Measurements from ENCODE around the gene MAP3K4. TPM values are rescaled to one million over a fixed set of nuclear protein-coding genes. Genes with fewer than 3 reads are reported as not detected.

Gene MAP3K4
- total and polyA plus RNA-seq, 2 of the 8 experiments (the other 6 are each of a cell fraction or from before 2014, with no cell fraction given): 16.6 to 51.6 TPM

DNA sequence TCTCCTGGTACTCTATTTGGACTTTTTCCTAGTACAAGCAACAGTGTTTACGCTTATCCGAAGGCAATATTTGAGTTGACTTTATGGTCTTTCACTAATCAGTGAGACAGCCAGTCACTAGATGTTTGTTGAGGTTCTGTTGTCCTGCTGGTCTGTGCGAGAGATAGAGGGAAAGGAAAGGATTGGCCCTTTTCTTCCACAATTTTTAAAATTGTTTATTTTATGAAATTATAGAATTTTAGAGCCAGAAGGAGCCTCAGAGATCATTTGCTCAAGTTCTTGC is 44.4 kb downstream of the MAP3K4 start:
- no peak overlapping the region for H3K23ac ChIP-seq (ENCODE audit: insufficient read length)
- H4K5ac ChIP-seq (ENCODE audit: insufficient read length, low read depth, low read length): no peak overlapping the region
- no peak overlapping the region for H3K4ac ChIP-seq (replicated peaks; ENCODE audit: insufficient read length, low read depth, low read length)
- H3K4me2 ChIP-seq (ENCODE audit: insufficient read depth in 1 of 2, low read depth in 2 of 2, low read length in 2 of 2): no peak overlapping the region
- peaks cover 0 to 21% of the 10 kb centered on the region in 2 experiments; a peak in 3 of 4 replicates for H3K79me2 ChIP-seq (ENCODE audit: control insufficient read depth in 1 of 2, insufficient read depth in 2 of 2, low read length in 2 of 2)
- no peak overlapping the region for H4K8ac ChIP-seq (ENCODE audit: extremely low read depth, insufficient read depth, low read length)
- no peak overlapping the region for H3K27ac ChIP-seq (ENCODE audit: low read depth, low read length)
- no peak overlapping the region for H2AFZ ChIP-seq (ENCODE audit: low read length)
- no peaks in the 10 kb centered on the region for H3K9me3 ChIP-seq (ENCODE audit: insufficient read depth in 2 of 2, low read depth in 1 of 2, low read length in 1 of 2)
- H2BK120ac ChIP-seq (replicated peaks; ENCODE audit: low read depth, low read length): no peak overlapping the region
- H3K4me1 ChIP-seq (replicated peaks in 1 of 4; ENCODE audit: control insufficient read depth in 3 of 4, insufficient read depth in 4 of 4, low read length in 3 of 4): peaks cover 0 to 9% (median 5%) of the 10 kb centered on the region in 4 experiments; a peak in 6 of 7 replicates
- H2BK12ac ChIP-seq (ENCODE audit: low read depth, low read length): no peak overlapping the region
- POLR2A ChIA-PET (ENCODE audit: partially characterized antibody): no interaction called here
- no peak overlapping the region for H3K9ac ChIP-seq (replicated peaks in 1 of 4; ENCODE audit: extremely low read depth in 1 of 4, low read depth in 3 of 4, low read length in 3 of 4)
- CTCF ChIA-PET (ENCODE audit: partially characterized antibody): interaction anchor here (0.6 to 1.1 kb wide), 2 partner anchors 11 to 106 kb away, joined by 3 read pairs; no protein-coding TSS in a partner anchor
- no peak overlapping the region for H2AK5ac ChIP-seq (ENCODE audit: low read depth, low read length)
- no peak overlapping the region for H3K4me3 ChIP-seq (ENCODE audit: extremely low read depth in 1 of 4, insufficient read depth in 2 of 4, low read depth in 3 of 4, low read length in 4 of 4)
- WGBS, 2 experiments (ENCODE audit: extremely low coverage in 1 of 2, insufficient coverage in 1 of 2, insufficient read length in 1 of 2, insufficient replicate concordance in 2 of 2, low coverage in 1 of 2, low lambda C conversion rate in 2 of 2, missing lambda C conversion rate in 1 of 2): 94% methylated on average over 3 of the region's 3 CpGs; no CpG with 5 or more reads in 1 of the 2 experiments
- no peak overlapping the region for H3K56ac ChIP-seq (replicated peaks; ENCODE audit: insufficient read length, low read depth, low read length)
- H3K18ac ChIP-seq (ENCODE audit: extremely low read depth, low read length): no peak overlapping the region
- no peak overlapping the region for H2BK20ac ChIP-seq (ENCODE audit: low read length)
- peaks cover 0 to 6% (median under 1%) of the 10 kb centered on the region in 4 experiments; a peak in 2 of 8 replicates for H3K36me3 ChIP-seq (ENCODE audit: control insufficient read depth in 2 of 4, insufficient read depth in 4 of 4, low read length in 3 of 4)
- H2BK5ac ChIP-seq (ENCODE audit: low read depth, low read length): no peak overlapping the region
- H4K20me1 ChIP-seq (replicated peaks in 1 of 2; ENCODE audit: control insufficient read depth in 1 of 2, insufficient read depth in 2 of 2, low read length in 2 of 2): no peaks in the 10 kb centered on the region
- FAIRE-seq (no peak), DNase-seq (ENCODE audit: low read depth in 1 of 2, low spot score in 2 of 2) (no peak)
- no peak overlapping the region for H4K91ac ChIP-seq (replicated peaks; ENCODE audit: insufficient read length, low read length)
- H2BK15ac ChIP-seq (ENCODE audit: low read length): 0 out of 2 replicates have a peak overlapping the region, but pooled peaks have one; percentile 41
- H3K14ac ChIP-seq (ENCODE audit: insufficient read length): no peak overlapping the region
- no peaks in the 10 kb centered on the region; the same call in 1 of the 2 replicates for H3K79me1 ChIP-seq (ENCODE audit: low read depth, low read length)
- H3K27me3 ChIP-seq (replicated peaks in 1 of 4; ENCODE audit: control insufficient read depth in 3 of 4, extremely low read depth in 1 of 4, insufficient read depth in 3 of 4, low read length in 3 of 4): no peaks in the 10 kb centered on the region
- H3K23me2 ChIP-seq (ENCODE audit: low read depth, low read length): no peaks in the 10 kb centered on the region
- no peak for TF ChIP-seq GTF2F1 (IDR thresholded peaks at IDR 0.05; ENCODE audit: borderline replicate concordance, low read depth, low read length)
- TF ChIP-seq KDM5A (IDR thresholded peaks at IDR 0.05; ENCODE audit: low read length): no peak
- TF ChIP-seq KDM4A (IDR thresholded peaks at IDR 0.05; ENCODE audit: low read depth, low read length, severe bottlenecking): no peak
- TF ChIP-seq ZNF274 (IDR thresholded peaks at IDR 0.05; ENCODE audit: borderline replicate concordance, extremely low read depth, low read length): no peak
- TF ChIP-seq CREB1 (IDR thresholded peaks at IDR 0.05): no peak
- no peak for TF ChIP-seq POLR2AphosphoS5 (IDR thresholded peaks at IDR 0.05; ENCODE audit: low read depth, low read length)
- no peak for TF ChIP-seq CEBPB (IDR thresholded peaks at IDR 0.05; ENCODE audit: low read depth, low read length)
- TF ChIP-seq SP4 (IDR thresholded peaks at IDR 0.05; ENCODE audit: low read length): no peak
- no peak for TF ChIP-seq MAFK (IDR thresholded peaks at IDR 0.05; ENCODE audit: low read depth, low read length)
- TF ChIP-seq SAP30 (IDR thresholded peaks at IDR 0.05; ENCODE audit: insufficient read depth, insufficient replicate concordance, low read length): no peak
- no peak for TF ChIP-seq MAX (IDR thresholded peaks at IDR 0.05)
- TF ChIP-seq CHD1 (IDR thresholded peaks at IDR 0.05; ENCODE audit: low read depth, low read length): no peak
- no peak for TF ChIP-seq HDAC6 (IDR thresholded peaks at IDR 0.05; ENCODE audit: low read depth, low read length)
- TF ChIP-seq, protein P1, sequence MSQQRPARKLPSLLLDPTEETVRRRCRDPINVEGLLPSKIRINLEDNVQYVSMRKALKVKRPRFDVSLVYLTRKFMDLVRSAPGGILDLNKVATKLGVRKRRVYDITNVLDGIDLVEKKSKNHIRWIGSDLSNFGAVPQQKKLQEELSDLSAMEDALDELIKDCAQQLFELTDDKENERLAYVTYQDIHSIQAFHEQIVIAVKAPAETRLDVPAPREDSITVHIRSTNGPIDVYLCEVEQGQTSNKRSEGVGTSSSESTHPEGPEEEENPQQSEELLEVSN (IDR thresholded peaks at IDR 0.05): no peak
- TF ChIP-seq POU5F1 (IDR thresholded peaks at IDR 0.05; ENCODE audit: low read depth, low read length): no peak
